ENCODE results near the gene FAM24A. TPM values are rescaled to one million over a fixed set of nuclear protein-coding genes. Genes with fewer than 3 reads are reported as not detected.

FAM24A gene
- total RNA-seq = not detected

DNA sequence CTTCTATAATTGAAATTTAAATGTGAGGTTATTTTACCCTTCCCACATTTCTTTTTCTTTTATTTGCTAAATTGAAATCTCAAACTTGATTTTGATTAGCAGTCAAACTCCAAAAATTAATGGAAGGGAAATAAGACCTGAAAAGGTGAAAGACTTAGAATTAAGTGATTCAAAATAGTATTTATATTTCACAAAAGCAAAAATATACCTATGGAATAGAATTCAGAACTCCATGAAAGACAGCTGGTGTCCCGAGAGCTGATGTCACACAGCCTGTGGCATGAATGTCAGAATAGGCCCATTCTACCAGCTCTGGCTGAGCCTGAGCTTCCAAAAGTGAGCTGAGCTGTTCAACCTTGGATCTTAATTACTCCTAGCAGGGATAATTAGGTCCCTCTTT lies at the start of gene FAM24A:
FAM24A (plus strand) TSS at position 301 of the 400 bp plus-strand sequence. CDS start 1,025 bp downstream, outside the sequence.
- Histone ChIP-seq H3K9me3 (no peaks in the 10 kb centered on the region), H3K36me3 (replicated peaks in 1 of 2; ENCODE audit: insufficient read depth in 1 of 2, low read depth in 2 of 2) (no peaks in the 10 kb centered on the region), H3K27me3 (no peaks in the 10 kb centered on the region), H3K27ac (no peak within 1 kb of the TSS), H3K4me1 (no peaks in the 10 kb centered on the region), H3K4me3 (no peak within 1 kb of the TSS)
- 60 to 73% methylated on average over 1 of the region's 1 CpG for WGBS, 2 donors
- TF ChIP-seq POLR2A (IDR thresholded peaks at IDR 0.05) (no peak), CTCF (IDR thresholded peaks at IDR 0.05) (no peak)
- no peak for DNase-seq
- intact Hi-C loops (cut with DNase I) = no loop called here
- no peak for ATAC-seq

GRCh38 chr10:122861711-122862161 lies 48.7 kb upstream of the FAM24A start:
- peak; percentile 50 for ATAC-seq

DNA sequence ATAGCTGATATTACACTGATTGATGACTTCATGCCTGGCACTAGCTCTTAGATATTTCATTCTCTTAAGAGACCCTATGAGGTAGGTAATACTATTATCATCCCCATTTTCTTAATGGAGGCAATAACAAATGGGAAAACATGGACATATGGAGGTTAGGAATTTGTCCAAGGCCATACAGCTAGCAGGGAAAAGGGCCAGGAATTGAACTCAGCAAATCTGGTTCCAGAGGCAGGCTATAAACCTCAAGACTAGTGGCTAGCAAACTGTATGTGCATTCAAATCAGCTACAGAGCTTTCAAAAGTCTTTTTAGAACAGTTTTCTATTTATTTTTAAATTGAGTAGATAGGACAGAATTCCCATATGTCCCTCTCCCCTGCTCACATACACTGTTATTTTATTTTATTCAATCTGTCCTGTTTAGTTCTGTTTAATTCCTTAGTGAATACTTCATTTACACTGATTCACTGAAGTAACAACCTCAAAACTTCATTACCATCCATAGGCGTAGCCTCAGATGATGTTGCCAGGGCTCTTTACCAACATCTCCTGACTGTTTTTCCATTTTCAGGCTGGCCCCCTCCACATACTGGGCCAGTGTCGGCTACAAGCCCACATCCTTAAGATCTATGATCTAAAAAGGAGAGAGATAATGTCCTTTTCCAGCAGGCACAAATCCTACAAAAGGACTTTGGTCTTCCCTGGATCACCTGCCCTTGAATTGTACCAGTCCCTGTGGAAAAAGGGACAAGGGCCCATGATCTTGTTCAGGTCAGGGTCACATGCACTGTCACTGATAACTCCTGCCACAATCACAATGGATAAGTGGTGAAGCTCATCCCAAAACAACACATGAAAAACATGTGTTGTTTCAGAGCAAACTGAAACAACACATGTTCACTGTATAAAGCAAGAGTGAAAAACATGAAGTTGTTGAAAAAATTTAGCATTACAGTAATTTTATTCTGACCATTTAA lies 46.9 kb upstream of the FAM24A start:
- no peak for TF ChIP-seq POLR2A (IDR thresholded peaks at IDR 0.05)
- no peak for TF ChIP-seq CTCF (IDR thresholded peaks at IDR 0.05)
- intact Hi-C loops (cut with DNase I) = no loop called here
- ATAC-seq (no peak), DNase-seq (no peak)
- no peaks in the 10 kb centered on the region for H3K9me3 ChIP-seq
- 68 to 75% methylated on average over 2 of the region's 2 CpGs for WGBS, 2 donors
- H3K4me3 ChIP-seq = no peak overlapping the region
- H3K4me1 ChIP-seq = peaks cover 45% of the 10 kb centered on the region
- no peaks in the 10 kb centered on the region for H3K36me3 ChIP-seq (replicated peaks in 1 of 2; ENCODE audit: insufficient read depth in 1 of 2, low read depth in 2 of 2)
- H3K27me3 ChIP-seq = no peaks in the 10 kb centered on the region
- peak overlapping the region in 1 of 4 donors; percentile 16 for H3K27ac ChIP-seq

More at GRCh38 chr10:122861711-122862161, 48.7 kb upstream of the FAM24A start:
- Histone ChIP-seq H3K36me3 (replicated peaks in 1 of 2; ENCODE audit: insufficient read depth in 1 of 2, low read depth in 2 of 2) (no peaks in the 10 kb centered on the region), H3K4me1 (peaks cover 38% of the 10 kb centered on the region), H3K27me3 (no peaks in the 10 kb centered on the region), H3K27ac (no peak overlapping the region), H3K9me3 (no peaks in the 10 kb centered on the region), H3K4me3 (no peak overlapping the region)
- DNase-seq = no peak
- WGBS, 2 donors = 27 to 29% methylated on average over 1 of the region's 1 CpG
- intact Hi-C loops (cut with DNase I) = no loop called here
- no peak for TF ChIP-seq POLR2A (IDR thresholded peaks at IDR 0.05)
- TF ChIP-seq CTCF (IDR thresholded peaks at IDR 0.05) = no peak

- no peaks in the 10 kb centered on the region for H3K9me3 ChIP-seq
- TF ChIP-seq POLR2A (IDR thresholded peaks at IDR 0.05) (no peak), CTCF (IDR thresholded peaks at IDR 0.05) (no peak)
- intact Hi-C loops (cut with DNase I) = no loop called here
- no peaks in the 10 kb centered on the region for H3K27me3 ChIP-seq
- no peak for ATAC-seq
- no peak overlapping the region for H3K4me3 ChIP-seq
- peaks cover 45% of the 10 kb centered on the region for H3K4me1 ChIP-seq
- no peak for DNase-seq
- no peak overlapping the region for H3K27ac ChIP-seq
- 78 to 79% methylated on average over 2 of the region's 2 CpGs for WGBS, 2 donors
- no peaks in the 10 kb centered on the region for H3K36me3 ChIP-seq (replicated peaks in 1 of 2; ENCODE audit: insufficient read depth in 1 of 2, low read depth in 2 of 2)
Observed at GRCh38 chr10:122864194-122864592, 46.2 kb upstream of the FAM24A start.
